ENCODE data around the gene FOXJ1.

FOXJ1 gene

GRCh38 chr17:76161619-76162266, 20.7 kb upstream of the FOXJ1 start:
- H3K4me3 ChIP-seq (ENCODE audit: low read depth, low read length) = no peak overlapping the region
- no peak for DNase-seq (ENCODE audit: low read depth, low spot score)
- in situ Hi-C loops (cut with HindIII; ENCODE audit: low sequenced_read_pairs) = no loop called here
- TF ChIP-seq, protein P1, sequence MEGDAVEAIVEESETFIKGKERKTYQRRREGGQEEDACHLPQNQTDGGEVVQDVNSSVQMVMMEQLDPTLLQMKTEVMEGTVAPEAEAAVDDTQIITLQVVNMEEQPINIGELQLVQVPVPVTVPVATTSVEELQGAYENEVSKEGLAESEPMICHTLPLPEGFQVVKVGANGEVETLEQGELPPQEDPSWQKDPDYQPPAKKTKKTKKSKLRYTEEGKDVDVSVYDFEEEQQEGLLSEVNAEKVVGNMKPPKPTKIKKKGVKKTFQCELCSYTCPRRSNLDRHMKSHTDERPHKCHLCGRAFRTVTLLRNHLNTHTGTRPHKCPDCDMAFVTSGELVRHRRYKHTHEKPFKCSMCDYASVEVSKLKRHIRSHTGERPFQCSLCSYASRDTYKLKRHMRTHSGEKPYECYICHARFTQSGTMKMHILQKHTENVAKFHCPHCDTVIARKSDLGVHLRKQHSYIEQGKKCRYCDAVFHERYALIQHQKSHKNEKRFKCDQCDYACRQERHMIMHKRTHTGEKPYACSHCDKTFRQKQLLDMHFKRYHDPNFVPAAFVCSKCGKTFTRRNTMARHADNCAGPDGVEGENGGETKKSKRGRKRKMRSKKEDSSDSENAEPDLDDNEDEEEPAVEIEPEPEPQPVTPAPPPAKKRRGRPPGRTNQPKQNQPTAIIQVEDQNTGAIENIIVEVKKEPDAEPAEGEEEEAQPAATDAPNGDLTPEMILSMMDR (IDR thresholded peaks at IDR 0.05; ENCODE audit: low read depth, low read length) = no peak

DNA sequence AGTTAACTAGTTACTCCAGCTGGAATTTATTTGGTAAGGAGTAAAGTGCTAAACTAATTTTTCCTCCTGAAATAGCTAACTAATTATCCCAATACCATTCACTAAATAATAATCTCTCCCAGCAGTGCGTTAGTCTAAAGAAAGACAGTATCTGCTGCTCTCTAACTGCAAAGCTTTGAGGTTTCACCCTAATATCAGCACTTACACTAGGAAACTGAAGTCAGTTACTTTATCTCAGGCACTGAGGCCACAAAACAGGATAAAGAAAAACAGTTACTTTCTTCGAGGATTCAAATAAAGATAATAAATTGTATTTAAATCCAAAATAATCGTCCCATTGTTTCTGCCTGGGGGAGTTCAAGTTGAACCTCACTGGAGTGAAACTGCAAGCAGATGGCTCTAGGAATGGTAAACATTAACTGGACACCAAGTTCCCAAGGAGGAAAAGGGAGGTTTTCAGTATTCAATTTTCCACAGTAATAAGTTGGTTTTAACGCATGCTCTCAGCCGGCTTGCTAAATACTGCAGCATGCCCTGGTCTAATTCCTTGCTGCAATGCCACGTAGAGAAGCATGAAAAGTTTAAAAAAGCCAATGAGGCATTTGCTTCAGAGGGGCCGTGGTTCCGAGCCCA, 20.0 kb upstream of the FOXJ1 start:
- DNase-seq (ENCODE audit: low read depth, low spot score) = no peak
- no peak overlapping the region for H3K4me3 ChIP-seq (ENCODE audit: low read depth, low read length)
- TF ChIP-seq, protein P1 (IDR thresholded peaks at IDR 0.05; ENCODE audit: low read depth, low read length) = no peak
- in situ Hi-C loops (cut with HindIII; ENCODE audit: low sequenced_read_pairs) = no loop called here

DNA sequence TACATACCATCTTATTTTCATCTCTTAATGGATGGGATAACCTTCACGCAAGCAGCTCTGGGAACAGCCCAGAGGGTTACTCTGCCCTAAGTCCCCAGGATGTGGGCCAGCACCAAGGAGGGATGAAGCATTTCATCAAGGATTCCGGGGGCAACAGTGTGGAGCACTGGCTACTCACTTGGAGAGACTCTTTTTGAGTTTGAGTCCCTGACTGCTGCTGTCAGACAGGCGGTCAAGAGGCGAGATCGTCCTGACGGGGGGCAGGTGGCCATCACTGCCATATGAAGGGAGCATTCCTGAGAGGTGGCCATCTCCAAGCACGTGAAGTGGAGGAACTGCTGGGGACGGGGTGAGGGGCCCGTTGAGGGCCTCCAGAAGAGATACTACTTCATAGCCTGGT, 18.1 kb upstream of the FOXJ1 start:
- H3K4me3 ChIP-seq (ENCODE audit: low read depth, low read length) = no peak overlapping the region
- no peak for DNase-seq (ENCODE audit: low read depth, low spot score)
- in situ Hi-C loops (cut with HindIII; ENCODE audit: low sequenced_read_pairs) = no loop called here
- TF ChIP-seq, protein P1 (IDR thresholded peaks at IDR 0.05; ENCODE audit: low read depth, low read length) = no peak

DNA sequence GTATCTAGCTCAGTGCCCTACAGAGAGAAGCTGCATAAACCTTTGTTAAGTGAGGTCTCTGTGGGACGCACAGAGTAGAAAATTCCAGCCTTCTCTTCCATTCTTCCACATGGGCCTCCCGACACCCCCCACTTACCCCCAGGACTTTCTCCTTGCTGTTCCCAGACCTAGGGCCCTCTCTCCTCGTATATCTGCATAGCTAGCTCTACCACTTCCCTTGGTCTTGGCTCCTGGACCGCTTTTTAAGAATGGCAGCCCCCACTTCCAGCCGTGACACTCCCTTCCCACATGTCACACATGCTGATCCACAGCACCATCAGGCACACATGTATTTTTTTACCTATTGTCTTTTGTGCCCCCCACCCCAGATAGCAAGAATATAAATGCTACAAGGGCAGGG, 16.7 kb upstream of the FOXJ1 start:
- TF ChIP-seq, protein P1 (IDR thresholded peaks at IDR 0.05; ENCODE audit: low read depth, low read length) = no peak
- DNase-seq (ENCODE audit: low read depth, low spot score) = no peak
- in situ Hi-C loops (cut with HindIII; ENCODE audit: low sequenced_read_pairs) = no loop called here
- no peak overlapping the region for H3K4me3 ChIP-seq (ENCODE audit: low read depth, low read length)

DNA sequence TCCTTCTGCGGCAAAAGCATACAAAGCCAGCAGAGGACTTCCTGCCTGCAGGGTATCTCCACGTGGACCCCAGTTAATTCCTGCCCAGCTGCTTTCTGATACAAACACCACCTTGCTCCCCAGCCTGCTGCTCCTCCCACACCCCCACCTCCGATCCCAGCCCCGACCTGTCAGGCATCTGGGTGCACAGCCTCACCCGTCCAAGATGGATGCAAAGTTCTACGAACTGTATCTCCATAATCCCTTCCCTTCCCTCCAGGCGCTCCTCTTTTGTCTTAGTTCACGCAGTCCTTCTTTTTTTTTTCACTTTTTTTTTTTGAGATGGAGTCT, 15.6 kb upstream of the FOXJ1 start:
- DNase-seq (ENCODE audit: low read depth, low spot score) = no peak

GRCh38 chr17:76155988-76156661, 15.1 kb upstream of the FOXJ1 start:
- TF ChIP-seq, protein P1 (IDR thresholded peaks at IDR 0.05; ENCODE audit: low read depth, low read length) = no peak
- DNase-seq (ENCODE audit: low read depth, low spot score) = no peak
- in situ Hi-C loops (cut with HindIII; ENCODE audit: low sequenced_read_pairs) = no loop called here
- no peak overlapping the region for H3K4me3 ChIP-seq (ENCODE audit: low read depth, low read length)

More for the DNA sequence above, 15.6 kb upstream of the FOXJ1 start:
- in situ Hi-C loops (cut with HindIII; ENCODE audit: low sequenced_read_pairs) = no loop called here
- TF ChIP-seq, protein P1 (IDR thresholded peaks at IDR 0.05; ENCODE audit: low read depth, low read length) = no peak
- no peak overlapping the region for H3K4me3 ChIP-seq (ENCODE audit: low read depth, low read length)
